Astrocyte (in vitro differentiated cells and primary cell): ENCODE results near the gene SLC9A5. TPM values are rescaled to one million over a fixed set of nuclear protein-coding genes. Genes with fewer than 3 reads are reported as not detected.

ENCODE experiments used
- DNase-seq: peaks from one replicate; pipeline ENCODE4 v3.0.0-alpha.2; 2010; ENCODE audit warnings: low read depth
- FAIRE-seq: peaks from 2 replicates; lab custom pipeline; 2011; peaks lifted over from hg19 to GRCh38; lab: Jason Lieb, UNC
- H2AFZ ChIP-seq: 2 replicates; pipeline ENCODE4 v1.6.0; 2012; ENCODE audit warnings: low read depth, low read length, inconsistent platforms
- H3K27ac ChIP-seq: 2 replicates; pipeline ENCODE4 v1.5.1; 2011; ENCODE audit warnings: low read depth, low read length, inconsistent platforms
- H3K27me3 ChIP-seq: 2 replicates; pipeline ENCODE4 v1.6.0; 2011; ENCODE audit warnings: low read length, inconsistent platforms; ENCODE audit not compliant: insufficient read depth
- H3K36me3 ChIP-seq: 2 replicates; pipeline ENCODE4 v1.5.1; 2011; ENCODE audit warnings: low read length, inconsistent platforms; ENCODE audit not compliant: insufficient read depth
- H3K4me1 ChIP-seq: 2 replicates; pipeline ENCODE4 v1.5.1; 2011; ENCODE audit warnings: low read length, inconsistent platforms; ENCODE audit not compliant: insufficient read depth
- H3K4me2 ChIP-seq: 2 replicates; pipeline ENCODE4 v1.6.0; 2012; ENCODE audit warnings: low read length, inconsistent platforms
- H3K4me3 ChIP-seq: 2 replicates; pipeline ENCODE4 v1.5.1; 2011; ENCODE audit warnings: low read depth, mild to moderate bottlenecking, low read length, inconsistent platforms; ENCODE audit not compliant: insufficient read depth
- H3K79me2 ChIP-seq: 2 replicates; pipeline ENCODE4 v1.6.0; 2012; ENCODE audit warnings: mild to moderate bottlenecking, low read length, inconsistent platforms; ENCODE audit not compliant: insufficient read depth
- H3K9ac ChIP-seq: 2 replicates; pipeline ENCODE4 v1.6.0; 2012; ENCODE audit warnings: mild to moderate bottlenecking, low read length, inconsistent platforms
- H3K9me3 ChIP-seq: 2 replicates; pipeline ENCODE4 v1.5.1; 2012; ENCODE audit warnings: low read depth, mild to moderate bottlenecking, low read length, inconsistent platforms; ENCODE audit not compliant: insufficient read depth
- H4K20me1 ChIP-seq: 2 replicates; pipeline ENCODE4 v1.6.0; 2012; ENCODE audit warnings: low read length, inconsistent platforms; ENCODE audit not compliant: insufficient read depth
- H3K27ac Mint-ChIP-seq: one replicate; pipeline ENCODE4 v1.8.0; 2021; ENCODE audit warnings: mild to moderate bottlenecking, mixed read lengths; ENCODE audit not compliant: unreplicated experiment
- H3K27me3 Mint-ChIP-seq: one replicate; pipeline ENCODE4 v1.8.0; 2021; ENCODE audit warnings: low read depth, mixed read lengths; ENCODE audit not compliant: unreplicated experiment
- H3K36me3 Mint-ChIP-seq: one replicate; pipeline ENCODE4 v1.8.0; 2021; ENCODE audit warnings: low read depth, mixed read lengths; ENCODE audit not compliant: unreplicated experiment
- H3K4me1 Mint-ChIP-seq: one replicate; pipeline ENCODE4 v1.8.0; 2021; ENCODE audit warnings: low read depth, mixed read lengths; ENCODE audit not compliant: unreplicated experiment
- H3K4me3 Mint-ChIP-seq: one replicate; pipeline ENCODE4 v1.8.0; 2021; ENCODE audit warnings: mild to moderate bottlenecking, moderate library complexity, mixed read lengths; ENCODE audit not compliant: unreplicated experiment
- H3K9me3 Mint-ChIP-seq: one replicate; pipeline ENCODE4 v1.8.0; 2021; ENCODE audit warnings: mild to moderate bottlenecking, mixed read lengths; ENCODE audit not compliant: unreplicated experiment
- CTCF ChIP-seq: IDR thresholded peaks from 2 replicates; pipeline ENCODE4 v1.5.1; 2011; ENCODE audit warnings: low read depth, mild to moderate bottlenecking, inconsistent platforms, low read length, moderate library complexity; ENCODE audit not compliant: insufficient read depth
- EZH2 ChIP-seq: IDR thresholded peaks from 2 replicates; pipeline ENCODE4 v1.6.1; 2012; ENCODE audit warnings: mild to moderate bottlenecking, low read length, inconsistent platforms; ENCODE audit not compliant: insufficient read depth
- total RNA-seq: library from RNA; stranded (reverse); gene quantifications from 2 replicates; pipeline ENCODE4 v1.2.1, GENCODE V29; 2021

SLC9A5 gene
- total RNA-seq, 1 donor from 2014 or later: 2.5 TPM

DNA sequence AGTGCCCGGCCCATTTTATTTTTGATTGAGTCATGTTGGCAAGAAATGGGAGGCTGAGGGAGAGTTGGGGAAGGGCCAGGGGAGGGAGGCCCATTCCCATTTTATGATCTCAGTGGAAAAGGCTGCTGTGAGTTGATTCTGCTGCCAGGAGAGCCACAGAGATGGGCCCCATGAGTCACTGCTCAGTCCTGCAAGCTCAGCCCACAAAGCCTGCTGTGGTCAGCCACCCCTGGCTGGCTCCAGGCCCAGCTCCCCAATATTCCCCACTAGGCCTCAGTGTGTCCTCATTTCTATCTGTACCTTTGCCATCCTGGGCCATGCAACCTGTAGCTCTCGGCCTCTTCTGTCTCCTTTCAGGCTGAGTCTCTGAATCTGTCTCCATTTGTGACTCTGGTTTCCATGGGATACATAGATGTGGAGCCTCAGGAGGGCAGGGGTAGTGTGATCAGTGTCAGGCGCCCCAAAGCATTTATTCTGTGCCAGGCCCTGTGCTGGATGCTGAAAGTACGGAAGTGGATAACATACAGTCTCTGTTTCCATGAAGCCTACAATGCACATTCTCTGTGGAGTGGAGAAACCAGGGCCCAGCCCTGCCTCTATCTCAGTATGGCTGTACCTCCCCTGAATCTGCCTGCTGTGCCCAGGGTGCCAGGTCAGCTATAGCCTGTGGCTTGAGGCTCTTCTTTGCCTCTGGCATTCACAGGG lies 28.7 kb downstream of the SLC9A5 start:
- H3K79me2 ChIP-seq: peaks cover 2% of the 10 kb centered on the region
- Mint-ChIP-seq H3K27ac (peak overlapping the region; percentile 96), H3K4me3 (no peak overlapping the region), H3K36me3 (no peaks in the 10 kb centered on the region), H3K4me1 (peaks cover 16% of the 10 kb centered on the region), H3K27me3 (peaks cover 2% of the 10 kb centered on the region), H3K9me3 (no peaks in the 10 kb centered on the region)
- TF ChIP-seq CTCF: no peak
- TF ChIP-seq EZH2: no peak
- H3K4me1 ChIP-seq: peaks cover 24% of the 10 kb centered on the region
- no peak overlapping the region for H2AFZ ChIP-seq
- no peaks in the 10 kb centered on the region for H4K20me1 ChIP-seq
- H3K4me3 ChIP-seq: peak overlapping the region; percentile 35
- peak overlapping the region; percentile 75 for H3K9ac ChIP-seq
- no peaks in the 10 kb centered on the region for H3K27me3 ChIP-seq
- peak overlapping the region; percentile 82 for H3K4me2 ChIP-seq
- no peaks in the 10 kb centered on the region for H3K9me3 ChIP-seq
- peak overlapping the region; percentile 96 for H3K27ac ChIP-seq
- peak; percentile 99 for FAIRE-seq
- DNase-seq: peak; percentile 99
- no peaks in the 10 kb centered on the region for H3K36me3 ChIP-seq

GRCh38 chr16:67277999-67278772 lies 29.4 kb downstream of the SLC9A5 start:
- Mint-ChIP-seq H3K27me3 (peaks cover 6% of the 10 kb centered on the region), H3K36me3 (no peaks in the 10 kb centered on the region), H3K27ac (peak overlapping the region; percentile 96), H3K4me3 (no peak overlapping the region), H3K4me1 (peaks cover 20% of the 10 kb centered on the region), H3K9me3 (peaks cover 3% of the 10 kb centered on the region)
- FAIRE-seq: no peak
- Histone ChIP-seq H3K27me3 (no peaks in the 10 kb centered on the region), H2AFZ (peak overlapping the region; percentile 32), H3K27ac (peak overlapping the region; percentile 96), H3K4me2 (peak overlapping the region; percentile 82), H3K9ac (peak overlapping the region; percentile 75), H3K9me3 (no peaks in the 10 kb centered on the region), H3K79me2 (peaks cover 2% of the 10 kb centered on the region), H3K36me3 (no peaks in the 10 kb centered on the region), H4K20me1 (no peaks in the 10 kb centered on the region), H3K4me1 (peaks cover 24% of the 10 kb centered on the region), H3K4me3 (peak overlapping the region; percentile 61)
- DNase-seq: peak; percentile 88
- peak; percentile 2 for TF ChIP-seq CTCF
- no peak for TF ChIP-seq EZH2
